Occipital lobe (tissue), 2 donors: ENCODE measurements around the gene TMEM17. TPM values are rescaled to one million over a fixed set of nuclear protein-coding genes. Genes with fewer than 3 reads are reported as not detected.

Source experiments
- DNase-seq: peaks from one replicate; lab custom pipeline; 2025; lab: John Stamatoyannopoulos, UW
- total RNA-seq: library from RNA; depleted of rRNA; stranded (reverse); fragments of >200 nt; gene quantifications from one replicate; pipeline ENCODE4 v1.2.3, GENCODE V29; 2014

Gene TMEM17
- total RNA-seq, 1 donor from 2014 or later, result 6.4 TPM

DNA sequence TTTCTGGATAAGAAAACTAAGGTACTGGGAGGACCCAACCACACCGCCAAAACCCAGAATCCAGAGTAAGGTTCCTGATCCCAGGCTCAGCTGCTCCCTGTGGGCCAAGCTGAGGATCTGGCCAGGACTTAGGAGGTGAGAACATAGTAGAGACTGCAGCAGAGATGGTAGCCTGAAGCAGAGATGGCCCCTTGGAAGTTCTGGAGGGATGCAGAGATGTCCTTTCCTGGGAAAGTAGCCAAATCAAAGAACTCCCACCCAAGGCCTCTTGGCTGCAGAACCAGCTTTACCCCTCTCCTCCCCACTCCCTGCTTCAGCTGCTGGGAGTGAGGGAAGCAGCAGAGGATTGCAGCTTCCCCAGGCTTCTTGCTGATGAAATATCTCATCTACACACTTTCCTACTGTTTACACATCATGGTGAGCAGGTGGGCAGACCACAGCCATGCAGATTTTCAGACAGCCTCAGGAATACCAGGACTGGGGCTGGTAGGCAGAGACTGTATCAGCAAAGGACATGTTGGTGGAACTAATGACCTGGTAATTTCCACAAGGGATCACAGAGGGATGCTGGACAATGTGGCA lies 32.7 kb downstream of the TMEM17 start:
- no peak for DNase-seq

DNA sequence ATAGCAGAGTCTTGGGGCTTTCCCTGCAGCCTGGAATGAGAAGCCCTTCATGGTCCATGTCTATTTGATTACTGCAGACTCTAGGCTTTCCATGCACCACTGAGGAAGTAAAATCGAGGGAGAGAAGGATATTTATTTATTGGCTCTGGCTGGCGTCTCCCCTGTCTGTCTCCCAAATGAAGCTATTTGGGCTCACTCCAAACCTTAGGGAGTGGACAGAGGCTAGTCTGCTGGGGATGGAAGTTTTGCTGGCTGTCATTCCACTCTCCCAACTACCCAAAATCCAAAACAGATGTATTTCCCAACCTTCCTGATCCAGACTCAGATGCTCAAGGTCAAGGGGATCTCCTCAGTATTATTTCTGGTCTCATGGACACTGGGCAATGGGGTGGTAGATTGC lies 33.7 kb downstream of the TMEM17 start:
- no peak for DNase-seq

DNA sequence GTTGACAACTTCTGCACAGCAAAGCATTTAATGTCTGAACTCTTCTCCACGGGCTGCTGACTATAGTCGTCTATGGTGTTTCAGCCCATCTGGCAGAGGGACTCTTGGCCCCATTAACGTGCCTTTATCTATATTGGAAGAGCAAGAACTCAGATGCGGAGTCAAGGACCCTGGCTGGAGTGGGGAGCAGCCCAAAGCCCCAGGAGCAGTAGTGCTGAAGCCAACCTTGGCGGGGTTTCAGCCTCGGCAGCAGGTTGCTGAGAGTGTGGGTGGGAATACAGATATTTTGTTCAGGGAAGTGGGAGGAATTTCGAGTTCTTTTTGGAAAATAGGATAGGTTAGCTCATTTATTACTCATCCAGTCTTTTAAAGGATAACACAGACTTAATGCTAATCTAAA lies 34.2 kb downstream of the TMEM17 start:
- peak; percentile 19 for DNase-seq

DNA sequence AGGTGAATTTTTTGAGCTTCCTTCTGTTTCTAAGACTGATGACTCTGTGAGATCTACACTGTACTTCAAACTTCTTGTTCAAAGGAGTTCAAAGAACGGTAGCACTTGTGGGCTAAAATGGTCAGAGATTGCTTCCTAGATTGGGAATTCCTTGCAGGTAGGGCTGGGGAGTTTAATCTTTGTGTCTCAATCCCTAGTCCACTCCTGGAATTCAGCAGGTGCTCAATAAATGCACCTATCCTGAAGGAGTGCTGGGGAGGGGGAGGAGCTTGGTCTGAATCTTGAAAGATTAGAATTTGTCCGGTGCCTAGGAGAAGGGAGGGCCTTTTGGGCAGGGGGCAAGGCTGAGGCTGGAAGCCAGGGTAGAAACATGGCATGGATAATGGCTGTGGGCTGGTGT lies 34.6 kb downstream of the TMEM17 start:
- DNase-seq, result no peak

DNA sequence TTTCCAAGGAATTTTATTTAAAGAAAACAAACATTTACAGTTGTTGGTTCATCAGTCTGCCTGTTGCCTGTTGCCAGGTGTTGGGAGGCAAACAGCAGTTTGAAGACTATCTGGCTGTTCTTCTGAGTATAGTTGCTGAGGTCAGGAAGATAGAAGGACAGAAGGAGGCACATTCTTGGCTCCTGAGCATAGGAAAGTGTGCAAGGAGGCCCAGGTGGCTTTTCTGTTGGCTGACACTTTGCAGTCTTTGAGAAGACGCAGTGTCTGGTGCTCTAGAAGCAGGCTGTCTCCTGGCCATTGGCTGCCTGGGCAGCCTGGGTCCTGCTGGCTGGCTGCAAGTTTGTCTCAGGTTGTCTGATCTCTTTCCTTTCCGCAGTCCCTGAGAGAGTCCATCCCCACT lies 36.4 kb downstream of the TMEM17 start:
- DNase-seq, result no peak

DNA sequence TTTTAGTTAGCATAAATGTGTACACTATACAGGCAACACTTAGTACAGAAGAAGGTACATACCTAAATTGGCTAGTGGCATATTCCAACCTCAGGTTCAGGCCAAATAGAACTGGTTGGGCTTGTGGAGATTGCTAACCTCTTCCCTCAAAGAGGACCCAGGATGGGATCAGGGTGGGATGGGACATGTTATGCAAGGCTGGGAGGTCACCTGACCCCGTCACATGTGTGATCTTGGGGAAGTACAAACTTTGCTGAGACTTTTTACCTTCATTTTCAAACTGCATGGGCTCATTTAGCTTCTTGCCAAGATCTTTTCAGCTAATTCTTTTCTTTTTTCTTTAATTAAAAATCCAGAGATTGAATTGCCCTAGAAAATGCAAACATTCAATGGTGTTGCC lies 36.9 kb downstream of the TMEM17 start:
- DNase-seq, result no peak

DNA sequence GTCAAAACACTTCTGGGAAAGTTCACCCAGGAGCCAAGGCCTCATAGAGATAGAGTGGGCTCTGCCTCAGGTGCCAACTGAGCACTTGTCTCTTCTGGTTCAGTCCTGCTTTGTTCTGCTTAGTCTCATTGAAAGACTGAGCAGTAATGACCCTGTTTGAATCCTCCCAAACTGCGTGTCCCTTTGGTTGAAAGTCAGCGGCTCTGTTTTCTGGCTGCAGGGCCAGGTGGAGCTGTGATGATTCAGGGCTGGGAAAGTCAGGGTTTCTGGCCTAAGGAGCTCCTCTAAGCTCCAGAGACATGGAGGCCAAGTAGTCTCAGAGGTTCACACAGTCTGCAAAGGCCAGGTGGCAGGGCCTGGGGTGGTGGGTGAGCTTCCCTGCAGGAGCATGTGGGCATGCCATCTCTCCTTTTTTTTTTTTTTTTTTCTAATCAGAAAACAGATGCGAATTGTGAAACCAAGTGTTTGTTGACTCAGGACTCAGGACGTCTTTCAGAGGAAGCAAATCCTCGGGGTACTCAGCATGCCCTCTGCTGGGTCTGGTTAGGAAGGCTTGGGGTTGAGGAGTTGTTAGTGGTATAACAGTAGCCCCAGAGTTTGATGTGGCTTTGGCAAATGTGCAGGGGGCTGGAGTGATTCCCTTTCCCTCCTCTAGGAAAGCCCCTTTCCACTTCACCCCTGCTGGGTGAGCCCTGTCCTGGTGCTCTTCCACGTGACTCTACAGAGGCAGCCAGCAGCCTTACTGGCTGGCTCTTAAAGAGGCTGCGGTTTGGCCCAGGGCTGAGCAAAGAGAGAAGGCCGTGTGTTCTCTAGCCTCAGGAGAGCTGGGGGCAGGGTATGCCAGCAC lies 38.3 kb downstream of the TMEM17 start:
- no peak for DNase-seq

DNA sequence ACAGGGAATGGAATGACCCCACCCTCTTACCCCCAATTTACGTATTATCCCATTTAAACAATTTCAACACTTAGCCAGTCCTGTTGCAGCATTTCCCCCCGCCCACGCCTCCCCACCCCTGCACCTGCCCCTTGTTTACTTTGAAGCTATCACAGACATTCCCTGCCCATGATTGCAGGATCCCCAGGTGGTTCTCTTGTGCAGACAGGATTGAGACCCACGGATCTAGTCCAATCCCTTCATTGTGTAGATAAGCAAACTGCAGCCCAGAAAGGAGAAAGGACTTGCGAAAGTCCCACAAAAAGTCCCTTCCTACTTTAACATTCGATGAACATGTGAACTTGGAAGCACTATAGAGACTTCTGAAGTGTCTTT lies 38.9 kb downstream of the TMEM17 start:
- no peak for DNase-seq

DNA sequence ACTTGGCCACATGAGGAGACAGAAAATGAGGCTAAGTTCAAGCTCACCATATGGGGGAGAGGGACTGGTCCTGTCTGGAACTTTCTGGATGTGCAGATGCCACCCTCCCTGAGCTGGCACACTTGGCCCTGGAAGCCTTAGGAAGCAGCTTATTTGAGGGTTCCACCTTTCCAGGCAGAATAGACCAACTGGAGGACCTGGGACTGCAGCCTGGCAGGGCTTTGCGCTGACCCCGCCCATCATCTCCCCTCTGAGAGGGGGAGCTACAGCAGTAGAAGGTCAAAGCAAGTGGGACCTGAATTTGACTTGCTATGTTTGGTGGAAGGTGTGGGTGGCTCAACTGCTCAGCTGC lies 39.5 kb downstream of the TMEM17 start:
- no peak for DNase-seq

DNA sequence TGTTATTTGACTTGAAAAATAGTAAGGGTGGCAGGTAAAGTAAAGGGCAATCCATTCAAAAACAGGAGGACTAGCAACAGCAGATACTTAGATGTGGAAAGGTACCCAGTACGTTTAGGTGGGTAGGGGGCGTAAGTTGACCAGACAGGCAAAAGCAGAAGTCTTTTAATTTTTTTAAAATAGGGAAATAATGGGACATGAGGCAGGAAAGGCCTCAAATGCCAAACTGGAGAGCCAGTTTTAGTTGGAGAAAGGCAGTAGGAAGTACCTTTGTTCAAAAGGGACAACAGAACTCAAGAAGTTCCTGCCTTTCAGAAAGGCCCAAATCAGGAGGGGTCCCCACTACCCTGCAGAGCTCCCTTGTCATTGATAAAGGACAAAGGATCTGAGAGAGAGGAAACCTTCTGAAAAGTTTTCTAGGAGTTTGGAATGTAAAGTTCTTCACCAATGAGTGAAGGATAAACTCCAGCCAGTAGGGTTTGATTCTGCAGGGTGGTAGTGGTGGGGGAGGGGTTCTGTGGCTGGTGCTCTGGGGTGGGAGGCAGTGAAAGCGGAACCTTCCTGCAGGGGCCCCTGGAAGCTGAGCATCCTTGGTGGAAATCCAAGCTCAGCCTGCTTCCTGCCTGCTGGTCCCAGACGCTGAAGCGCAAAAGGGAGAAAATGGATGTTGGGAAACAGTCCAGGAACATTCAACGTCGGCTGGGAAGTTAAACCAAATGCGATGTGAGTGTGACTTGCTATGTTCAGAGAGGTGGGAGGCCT lies 40.1 kb downstream of the TMEM17 start:
- DNase-seq, result peak; percentile 22

DNA sequence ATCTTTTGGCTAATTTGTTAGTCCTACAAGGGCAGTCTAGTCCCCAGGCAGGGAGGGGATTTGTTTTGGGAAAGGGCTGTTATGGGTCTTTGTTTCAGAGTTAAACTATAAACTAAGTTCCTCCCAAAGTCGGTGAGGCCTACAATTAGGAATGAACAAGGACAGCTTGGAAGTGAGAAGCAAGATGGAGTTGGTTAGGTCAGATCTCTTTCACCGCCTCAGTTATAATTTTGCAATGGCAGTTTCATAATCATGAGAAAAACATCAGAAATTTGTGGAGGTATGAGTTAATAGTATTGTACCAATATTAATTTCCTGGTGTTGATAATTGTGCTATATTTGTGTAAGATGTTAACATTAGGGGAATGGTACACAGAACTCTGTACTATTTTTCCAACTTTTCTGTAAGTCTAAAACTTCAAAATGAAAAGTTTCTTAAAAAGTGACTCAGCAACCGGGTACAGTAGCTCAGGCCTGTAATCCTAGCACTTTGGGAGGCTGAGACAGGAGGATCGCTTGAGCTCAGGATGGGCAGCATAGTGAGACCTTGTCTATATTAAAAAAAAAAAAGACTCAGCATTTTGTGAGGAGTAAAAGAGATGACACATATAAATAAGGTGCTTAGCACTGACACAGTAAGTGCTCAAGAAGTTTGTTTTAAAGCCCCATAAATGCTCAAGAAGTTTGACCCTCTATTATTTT lies 40.8 kb downstream of the TMEM17 start:
- no peak for DNase-seq

DNA sequence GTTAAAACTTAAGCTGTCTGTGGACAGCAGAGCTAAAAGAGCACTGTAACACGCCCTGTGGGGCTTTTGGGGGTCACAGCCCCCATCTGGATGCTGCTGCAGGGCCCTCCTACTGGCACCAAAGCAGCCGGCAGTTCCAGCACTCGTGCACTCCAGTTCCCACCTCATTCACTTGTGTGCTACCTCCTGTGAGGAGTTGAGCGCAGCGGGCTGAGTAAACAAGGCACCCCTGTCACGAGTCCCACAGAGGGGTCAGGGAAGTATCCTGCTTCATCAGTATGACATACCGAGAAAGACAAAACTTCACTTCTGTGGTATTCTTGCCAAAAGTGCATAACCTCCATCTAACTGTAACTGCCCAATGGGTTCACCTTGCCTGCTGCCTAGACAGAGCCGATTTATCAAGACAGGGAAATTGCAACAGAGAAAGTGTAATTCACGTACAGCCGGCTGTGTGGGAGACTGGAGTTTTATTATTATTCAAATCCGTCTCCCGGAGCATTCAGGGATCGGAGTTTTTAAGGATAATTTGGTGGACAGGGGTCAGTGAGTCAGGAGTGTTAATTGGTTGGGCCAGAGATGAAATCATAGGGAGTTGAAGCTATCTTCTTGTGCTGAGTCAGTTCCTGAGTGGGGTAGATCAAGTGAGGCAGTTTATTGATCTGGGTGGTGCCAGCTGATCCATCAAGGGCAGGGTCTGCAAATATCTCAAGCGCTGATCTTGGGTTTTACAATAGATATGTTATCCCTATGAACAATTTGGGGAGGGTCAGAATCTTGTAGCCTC lies 41.6 kb downstream of the TMEM17 start:
- no peak for DNase-seq

DNA sequence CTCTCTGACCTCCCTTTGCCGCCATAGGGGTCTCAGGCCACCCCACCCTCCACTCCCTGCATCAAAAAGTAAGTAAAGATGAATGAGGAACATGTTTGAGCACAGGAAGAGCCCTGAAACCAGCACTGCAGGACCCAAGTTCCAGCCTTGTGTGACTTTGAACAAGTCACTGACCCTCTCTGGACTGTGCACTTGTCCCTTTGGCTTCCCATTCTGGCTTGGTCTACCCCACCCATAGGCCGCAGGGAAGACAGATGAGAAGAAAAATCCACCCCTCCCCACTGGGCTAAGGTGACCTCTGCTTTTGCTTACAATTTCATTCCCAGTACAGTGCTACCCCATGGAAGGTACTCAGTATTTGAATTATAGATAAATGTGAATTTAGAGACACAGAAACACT lies 43.8 kb downstream of the TMEM17 start:
- DNase-seq, result no peak

DNA sequence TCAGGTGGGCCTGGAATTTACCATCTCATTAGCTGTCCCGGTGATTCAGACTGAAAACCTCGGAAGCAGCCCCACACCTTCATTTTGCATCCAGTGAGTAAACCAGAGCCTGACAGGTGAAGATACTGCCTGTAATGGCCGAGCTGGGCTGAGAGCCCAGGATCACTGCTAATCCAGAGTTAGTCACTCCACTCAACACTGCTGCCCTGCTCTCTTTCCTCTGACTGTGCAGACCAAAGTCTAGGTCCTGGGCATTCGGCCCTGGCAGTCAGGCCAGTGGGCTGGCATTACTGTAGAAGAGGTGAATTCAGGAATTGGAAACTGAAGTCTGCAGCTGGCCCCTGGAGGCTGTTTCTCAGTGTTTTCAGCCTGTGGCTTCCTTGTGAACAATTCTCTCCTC lies 44.3 kb downstream of the TMEM17 start:
- peak; percentile 13 for DNase-seq

DNA sequence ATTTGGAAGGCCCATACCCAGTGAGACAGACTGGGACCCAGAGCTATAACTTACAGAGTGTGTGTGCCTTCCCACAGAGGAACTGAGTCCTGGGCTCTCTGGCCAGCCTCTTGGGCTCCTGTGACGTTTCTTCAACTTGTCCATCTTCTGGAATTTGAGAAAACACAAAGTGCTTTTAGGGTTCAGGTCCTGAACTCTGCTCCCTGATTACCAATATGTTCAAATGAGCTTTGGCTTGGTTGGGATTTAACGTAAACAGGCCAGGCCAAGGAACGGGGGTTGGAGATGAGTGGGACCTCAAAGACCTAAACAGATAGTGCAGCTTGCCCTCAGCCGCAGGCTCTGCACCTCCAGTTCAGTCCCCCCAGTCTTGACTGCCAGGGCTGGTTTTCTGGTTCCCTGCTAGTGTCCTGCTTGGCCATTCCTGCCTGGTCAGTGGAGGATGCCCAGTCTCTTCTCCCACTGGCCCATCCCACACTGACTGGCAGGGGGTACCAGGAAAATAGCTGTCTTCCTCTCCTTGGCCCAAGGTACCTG lies 44.9 kb downstream of the TMEM17 start:
- no peak for DNase-seq

DNA sequence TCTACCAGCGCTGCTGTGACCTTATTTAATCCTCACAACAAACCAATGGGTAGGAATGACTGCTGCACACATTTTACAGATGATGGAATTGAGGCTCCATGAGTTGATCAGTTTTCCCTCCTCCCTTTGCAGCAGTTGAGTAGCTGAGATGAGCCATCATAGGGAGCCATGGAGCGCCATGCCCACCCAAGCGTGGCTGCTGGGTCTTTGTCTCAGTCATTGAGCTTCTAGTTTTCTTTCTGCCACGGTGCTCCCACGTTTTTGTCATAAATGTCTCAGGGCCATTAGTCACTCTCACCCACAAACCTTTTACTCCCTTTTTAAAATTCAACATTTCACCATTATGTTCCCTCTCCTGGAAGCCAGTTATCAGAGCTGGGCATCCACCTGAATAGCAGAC lies 45.8 kb downstream of the TMEM17 start:
- no peak for DNase-seq

DNA sequence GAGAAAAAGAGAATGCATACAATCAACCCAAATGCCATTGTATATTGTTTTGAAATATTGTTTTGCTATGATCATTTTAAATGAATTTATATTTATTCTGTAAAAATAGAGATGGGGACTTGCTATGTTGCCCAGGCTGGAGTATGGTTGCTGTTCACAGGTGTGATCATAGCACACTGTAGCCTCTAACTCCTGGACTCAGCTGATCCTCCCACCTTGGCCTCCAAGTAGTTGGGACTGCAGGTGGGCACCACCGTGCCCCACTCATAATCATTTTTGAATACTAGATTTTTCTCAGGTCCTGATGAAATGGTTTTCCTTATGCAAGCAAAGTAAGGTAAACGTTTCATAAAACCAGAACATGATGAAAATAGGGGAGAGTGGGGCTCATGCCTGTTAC lies 46.3 kb downstream of the TMEM17 start:
- DNase-seq, result no peak

DNA sequence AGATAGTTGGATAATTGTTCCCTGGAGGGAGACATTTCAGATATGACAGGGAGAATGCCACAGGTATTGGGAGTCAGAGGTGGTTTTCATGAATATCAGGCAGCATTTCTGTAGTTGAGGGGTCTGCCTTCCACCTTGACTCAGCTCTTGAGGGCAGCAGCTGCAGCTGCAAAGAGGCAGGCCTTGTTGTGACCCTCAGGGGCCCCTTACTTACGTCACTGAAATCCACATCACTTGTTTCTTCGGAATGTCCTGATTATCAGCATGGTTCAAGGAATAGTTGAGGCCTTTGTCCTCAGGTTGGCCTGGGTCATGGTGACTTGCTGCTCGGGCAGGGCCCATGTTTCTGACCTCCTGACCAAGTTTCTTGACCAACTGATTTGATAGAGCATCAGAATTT lies 46.9 kb downstream of the TMEM17 start:
- no peak for DNase-seq

DNA sequence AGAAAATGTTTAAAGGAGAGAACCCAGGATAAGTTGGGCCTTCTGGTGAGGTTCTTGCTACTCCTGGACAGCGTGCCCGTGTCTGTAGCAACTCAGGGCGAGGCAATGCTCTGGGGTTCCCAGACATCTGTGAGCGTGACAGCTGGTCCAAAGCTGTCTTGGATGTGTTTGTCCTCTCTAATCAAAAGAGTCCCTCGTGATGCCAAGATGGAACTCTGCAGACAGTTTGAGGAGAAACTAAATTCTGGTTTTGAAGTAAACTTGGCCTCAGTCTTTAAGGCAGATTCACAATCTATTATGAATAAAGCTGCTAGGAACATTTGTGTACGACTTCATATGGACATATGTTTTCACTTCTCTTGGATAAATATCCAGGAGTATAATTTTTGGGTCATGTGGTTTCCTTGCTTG lies 47.3 kb downstream of the TMEM17 start:
- DNase-seq, result no peak

DNA sequence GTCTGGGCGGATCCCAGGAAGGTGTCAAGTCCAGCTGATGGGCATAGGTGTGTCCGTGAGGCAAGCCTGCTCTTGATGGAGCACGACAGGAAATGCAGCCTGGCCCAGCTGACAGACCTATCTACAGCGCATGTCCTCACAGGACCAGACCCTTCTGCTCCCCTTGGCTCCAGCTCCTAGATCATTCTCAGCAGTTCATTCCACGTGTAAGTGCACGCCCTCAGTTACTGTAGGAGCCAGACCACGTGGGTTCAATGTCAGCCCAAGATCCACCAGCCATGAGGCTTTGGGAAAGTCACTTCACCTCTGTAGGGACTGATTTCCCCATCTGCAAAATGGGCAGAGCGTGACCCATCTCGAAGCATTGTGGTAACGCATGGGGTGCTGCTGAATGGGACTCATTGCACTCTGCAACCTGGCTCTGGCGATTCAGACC lies 47.8 kb downstream of the TMEM17 start:
- DNase-seq, result no peak

DNA sequence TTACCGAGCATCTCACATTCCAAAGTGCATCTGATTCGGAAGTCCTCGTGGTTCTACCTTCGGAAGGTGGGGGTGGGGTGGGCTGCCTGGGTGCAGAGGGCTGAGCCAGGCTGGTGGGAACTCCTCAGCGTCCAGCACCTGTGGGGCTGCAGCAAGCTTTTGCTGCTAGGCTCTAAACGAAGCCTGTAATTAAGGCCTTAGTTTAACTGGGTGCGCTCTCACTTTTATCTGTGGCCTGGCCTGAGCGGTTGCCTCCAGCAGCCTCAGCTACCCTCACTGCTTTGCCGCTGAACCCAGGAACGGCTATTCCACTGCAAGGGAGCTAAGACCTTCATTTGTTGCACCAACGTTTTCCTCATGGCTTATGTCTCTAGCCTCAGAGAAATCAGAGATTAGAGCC lies 48.4 kb downstream of the TMEM17 start:
- DNase-seq, result peak; percentile 37
